A673 (cell line): ENCODE results near the gene SSC4D. TPM values are rescaled to one million over a fixed set of nuclear protein-coding genes. Genes with fewer than 3 reads are reported as not detected.
"Not testable (repeated sequence)": the region's sequence is repeated elsewhere in the genome, so short reads cannot be mapped to it uniquely, and the experiment has no call there.

ENCODE experiments used
- BruUV-seq: library from RNA; stranded (reverse); fragments of 400-500 nt; replicated peaks from 2 replicates; lab custom pipeline; 2021; lab: Mats Ljungman, UMichigan
- CTCF ChIA-PET: fragments of 300-600 bp; sonication (Branson Sonifier 250); formaldehyde crosslinking; loops from one replicate; lab custom pipeline; 2022; ENCODE audit warnings: antibody characterized with exemption; lab: Charles Lee
- POLR2A ChIA-PET: fragments of 300-600 bp; sonication (Branson Sonifier 250); formaldehyde crosslinking; loops from one replicate; lab custom pipeline; 2022; ENCODE audit warnings: antibody characterized with exemption; ENCODE audit not compliant: low non-redundant PET; lab: Charles Lee
- DNase-seq: peaks from one replicate; pipeline ENCODE4 v3.0.0-alpha.2; 2015; ENCODE audit warnings: low spot score
- H3K27ac ChIP-seq: fragments of 200-600 bp; sonication (generic); 2 replicates; pipeline ENCODE4 v1.5.1; 2016; ENCODE audit warnings: mixed run types, low read depth, mild to moderate bottlenecking, mixed read lengths, antibody characterized with exemption, low read length; ENCODE audit not compliant: poor library complexity, severe bottlenecking
- H3K27me3 ChIP-seq: fragments of 200-600 bp; sonication (generic); replicated peaks from 2 replicates; pipeline ENCODE4 v1.6.1; 2017; ENCODE audit warnings: mixed run types, low read depth, mild to moderate bottlenecking, mixed read lengths, antibody characterized with exemption, low read length; ENCODE audit not compliant: insufficient read depth, poor library complexity
- H3K36me3 ChIP-seq: fragments of 200-600 bp; sonication (generic); 2 replicates; pipeline ENCODE4 v1.6.1; 2016; ENCODE audit warnings: mixed run types, mild to moderate bottlenecking, mixed read lengths, antibody characterized with exemption, low read length; ENCODE audit not compliant: insufficient read depth, poor library complexity, severe bottlenecking
- H3K4me1 ChIP-seq: fragments of 200-600 bp; sonication (generic); 2 replicates; pipeline ENCODE4 v1.6.1; 2017; ENCODE audit warnings: mixed run types, mild to moderate bottlenecking, mixed read lengths, antibody characterized with exemption, low read length; ENCODE audit not compliant: insufficient read depth, poor library complexity, severe bottlenecking
- H3K4me3 ChIP-seq: fragments of 200-600 bp; sonication (generic); 2 replicates; pipeline ENCODE4 v1.5.1; 2016; ENCODE audit warnings: low read depth, mixed run types, mild to moderate bottlenecking, mixed read lengths, low read length; ENCODE audit not compliant: poor library complexity, severe bottlenecking
- H3K9me3 ChIP-seq: fragments of 200-600 bp; sonication (generic); 2 replicates; pipeline ENCODE4 v1.6.1; 2016; ENCODE audit warnings: mixed run types, low read depth, mild to moderate bottlenecking, mixed read lengths, antibody characterized with exemption, low read length; ENCODE audit not compliant: poor library complexity, severe bottlenecking
- EZH2 ChIP-seq: fragments of 200-600 bp; sonication (generic); IDR thresholded peaks from 2 replicates; pipeline ENCODE4 v1.6.1; 2017; ENCODE audit warnings: borderline replicate concordance, low read depth, mild to moderate bottlenecking, mixed read lengths, antibody characterized with exemption, low read length; ENCODE audit not compliant: poor library complexity, severe bottlenecking
- intact Hi-C: fragments of 100-400 bp; cut with micrococcal nuclease; formaldehyde crosslinking; loops from one replicate; pipeline ENCODE4 v1.10.0; 2022; ENCODE audit not compliant: unreplicated experiment
- total RNA-seq: library from RNA; stranded (reverse); gene quantifications from 2 replicates; pipeline ENCODE4 v1.2.3, GENCODE V29; 2021
- TF ChIP-seq, protein P1 (sequence below): fragments of 300-800, 200-600 bp; sonication (generic); conservative IDR thresholded peaks from 2 replicates; pipeline ENCODE4 v1.5.1; 2017; ENCODE audit warnings: low read depth, mild to moderate bottlenecking, antibody characterized with exemption, low read length, moderate library complexity, mixed read lengths

SSC4D gene
- total RNA-seq, 1 experiment from 2014 or later: 1.2 TPM

- Histone ChIP-seq H3K9me3 (no peaks in the 10 kb centered on the region), H3K27me3 (no peaks in the 10 kb centered on the region), H3K4me1 (peaks cover 8% of the 10 kb centered on the region), H3K27ac (no peak overlapping the region), H3K4me3 (no peak overlapping the region), H3K36me3 (no peaks in the 10 kb centered on the region)
- no TSS peak for BruUV-seq
- no peak for DNase-seq
- ChIA-PET CTCF (no interaction called here), POLR2A (no interaction called here)
- TF ChIP-seq EZH2: no peak
- TF ChIP-seq, protein P1, sequence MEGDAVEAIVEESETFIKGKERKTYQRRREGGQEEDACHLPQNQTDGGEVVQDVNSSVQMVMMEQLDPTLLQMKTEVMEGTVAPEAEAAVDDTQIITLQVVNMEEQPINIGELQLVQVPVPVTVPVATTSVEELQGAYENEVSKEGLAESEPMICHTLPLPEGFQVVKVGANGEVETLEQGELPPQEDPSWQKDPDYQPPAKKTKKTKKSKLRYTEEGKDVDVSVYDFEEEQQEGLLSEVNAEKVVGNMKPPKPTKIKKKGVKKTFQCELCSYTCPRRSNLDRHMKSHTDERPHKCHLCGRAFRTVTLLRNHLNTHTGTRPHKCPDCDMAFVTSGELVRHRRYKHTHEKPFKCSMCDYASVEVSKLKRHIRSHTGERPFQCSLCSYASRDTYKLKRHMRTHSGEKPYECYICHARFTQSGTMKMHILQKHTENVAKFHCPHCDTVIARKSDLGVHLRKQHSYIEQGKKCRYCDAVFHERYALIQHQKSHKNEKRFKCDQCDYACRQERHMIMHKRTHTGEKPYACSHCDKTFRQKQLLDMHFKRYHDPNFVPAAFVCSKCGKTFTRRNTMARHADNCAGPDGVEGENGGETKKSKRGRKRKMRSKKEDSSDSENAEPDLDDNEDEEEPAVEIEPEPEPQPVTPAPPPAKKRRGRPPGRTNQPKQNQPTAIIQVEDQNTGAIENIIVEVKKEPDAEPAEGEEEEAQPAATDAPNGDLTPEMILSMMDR: no peak
- intact Hi-C loops: no loop called here
These were observed 41.3 kb downstream of the SSC4D start for GRCh38 chr7:76368190-76368589.

DNA sequence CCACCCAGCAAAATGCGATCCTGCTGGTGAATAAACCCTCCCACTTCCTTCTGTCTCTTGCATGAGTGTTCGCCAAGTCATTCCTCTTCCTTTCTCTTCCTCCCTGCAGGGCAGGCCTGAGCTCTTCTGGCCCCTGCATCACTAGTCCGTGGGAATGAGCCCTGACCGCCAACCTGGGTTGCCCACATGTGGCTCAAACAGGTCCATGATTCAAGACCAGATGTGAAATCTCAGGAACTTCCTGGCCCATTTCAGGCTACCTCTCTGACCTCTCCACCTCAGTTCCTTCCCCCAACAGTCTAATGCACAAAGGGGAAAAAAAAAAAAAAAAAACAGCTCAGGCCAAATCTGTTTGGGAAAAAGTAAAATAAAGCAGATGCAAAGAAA is 45.3 kb downstream of the SSC4D start:
- TF ChIP-seq EZH2: no peak
- TF ChIP-seq, protein P1: no peak
- H3K9me3 ChIP-seq: no peaks in the 10 kb centered on the region
- BruUV-seq: no TSS peak
- ChIA-PET CTCF (interaction anchor here (0.6 kb wide), 1 partner anchor 74 kb away, joined by 3 read pairs; no protein-coding TSS in a partner anchor), POLR2A (no interaction called here)
- H3K4me3 ChIP-seq: no peak overlapping the region
- H3K27me3 ChIP-seq: no peaks in the 10 kb centered on the region
- H3K36me3 ChIP-seq: no peaks in the 10 kb centered on the region
- H3K4me1 ChIP-seq: peaks cover 16% of the 10 kb centered on the region
- DNase-seq: no peak
- intact Hi-C loops: no loop called here
- H3K27ac ChIP-seq: peak overlapping the region; percentile 48

DNA sequence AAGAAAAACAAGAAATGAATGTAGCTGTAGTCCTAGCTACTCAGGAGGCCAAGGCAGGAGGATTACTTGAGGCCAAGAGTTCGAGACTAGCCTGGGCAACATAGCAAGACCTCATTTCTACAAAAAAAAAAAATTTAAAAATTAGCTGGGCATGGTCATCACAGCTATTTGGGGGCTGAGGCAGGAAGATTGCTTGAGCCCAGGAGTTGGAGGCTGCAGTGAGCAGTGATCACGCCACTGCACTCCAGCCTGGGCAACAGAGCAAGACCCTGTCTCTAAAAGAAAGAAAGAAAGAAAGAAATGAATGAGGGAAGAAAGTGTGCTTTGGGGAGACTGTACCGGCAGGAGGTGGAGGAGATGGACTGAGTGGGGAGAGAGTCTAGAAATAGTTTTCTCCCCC is 45.7 kb downstream of the SSC4D start:
- H3K4me3 ChIP-seq, H3K9me3 ChIP-seq, BruUV-seq, DNase-seq, POLR2A ChIA-PET, H3K27ac ChIP-seq, intact Hi-C loops, H3K36me3 ChIP-seq, H3K27me3 ChIP-seq: not testable (repeated sequence)
- CTCF ChIA-PET: interaction anchor here (0.6 kb wide), 1 partner anchor 75 kb away, joined by 3 read pairs; no protein-coding TSS in a partner anchor
- H3K4me1 ChIP-seq: peaks cover 16% of the 10 kb centered on the region

GRCh38 chr7:76359978-76360638 is 49.4 kb downstream of the SSC4D start:
- POLR2A ChIA-PET: no interaction called here

More at GRCh38 chr7:76359978-76360638, 49.4 kb downstream of the SSC4D start:
- H3K27ac ChIP-seq: peak overlapping the region; percentile 98
- H3K4me1 ChIP-seq: peaks cover 29% of the 10 kb centered on the region
- peak overlapping the region; percentile 100 for H3K4me3 ChIP-seq
- no TSS peak for BruUV-seq
- TF ChIP-seq, protein P1: no peak
- H3K27me3 ChIP-seq: no peaks in the 10 kb centered on the region
- intact Hi-C loops: no loop called here
- CTCF ChIA-PET: interaction anchor here (0.6 kb wide), 1 partner anchor 195 kb away, joined by 3 read pairs; no protein-coding TSS in a partner anchor
- no peaks in the 10 kb centered on the region for H3K9me3 ChIP-seq
- peaks cover 23% of the 10 kb centered on the region for H3K36me3 ChIP-seq
- DNase-seq: no peak
